KMS-11 (cell line): ENCODE data around the gene TGFBI.

ENCODE experiments used
- H2AFZ ChIP-seq: fragments of 200-600 bp; sonication (generic); 2 replicates; pipeline ENCODE4 v1.6.1; 2016; ENCODE audit warnings: antibody characterized with exemption, mixed run types, low read depth
- H3K27ac ChIP-seq: fragments of 200-600 bp; sonication (generic); 2 replicates; pipeline ENCODE4 v1.6.1; 2016; ENCODE audit warnings: mild to moderate bottlenecking, mixed run types
- H3K27me3 ChIP-seq: fragments of 200-600 bp; sonication (generic); 2 replicates; pipeline ENCODE4 v1.6.1; 2017; ENCODE audit warnings: mild to moderate bottlenecking, low read depth, mixed run types, moderate library complexity; ENCODE audit not compliant: insufficient read depth
- H3K36me3 ChIP-seq: fragments of 200-600 bp; sonication (generic); 2 replicates; pipeline ENCODE4 v1.6.1; 2017; ENCODE audit warnings: mild to moderate bottlenecking, mixed run types; ENCODE audit not compliant: insufficient read depth
- H3K4me1 ChIP-seq: fragments of 200-600 bp; sonication (generic); 2 replicates; pipeline ENCODE4 v1.6.1; 2016; ENCODE audit warnings: mild to moderate bottlenecking, low read depth, mixed run types; ENCODE audit not compliant: poor library complexity, severe bottlenecking
- H3K4me2 ChIP-seq: fragments of 200-600 bp; sonication (generic); 2 replicates; pipeline ENCODE4 v1.7.0; 2016; ENCODE audit warnings: mild to moderate bottlenecking, mixed run types
- H3K4me3 ChIP-seq: fragments of 200-600 bp; sonication (generic); IDR thresholded peaks from 2 replicates; pipeline ENCODE4 v1.6.1; 2017; ENCODE audit warnings: low read depth, low read length, mixed read lengths; ENCODE audit not compliant: insufficient read depth
- H3K79me2 ChIP-seq: fragments of 200-600 bp; sonication (generic); 2 replicates; pipeline ENCODE4 v1.6.1; 2016; ENCODE audit warnings: low read depth, mixed run types; ENCODE audit not compliant: insufficient read depth
- H3K9ac ChIP-seq: fragments of 200-600 bp; sonication (generic); 2 replicates; pipeline ENCODE4 v1.6.1; 2016; ENCODE audit warnings: mild to moderate bottlenecking, mixed run types
- H4K20me1 ChIP-seq: fragments of 200-600 bp; sonication (generic); 2 replicates; pipeline ENCODE4 v1.6.1; 2016; ENCODE audit warnings: mild to moderate bottlenecking, mixed run types; ENCODE audit not compliant: insufficient read depth
- TF ChIP-seq, protein P1 (sequence below): fragments of 200-600 bp; sonication (generic); conservative IDR thresholded peaks from 2 replicates; pipeline ENCODE4 v1.6.1; 2017; ENCODE audit warnings: low read depth, mild to moderate bottlenecking, antibody characterized with exemption, low read length, moderate library complexity, mixed read lengths

TGFBI gene

DNA sequence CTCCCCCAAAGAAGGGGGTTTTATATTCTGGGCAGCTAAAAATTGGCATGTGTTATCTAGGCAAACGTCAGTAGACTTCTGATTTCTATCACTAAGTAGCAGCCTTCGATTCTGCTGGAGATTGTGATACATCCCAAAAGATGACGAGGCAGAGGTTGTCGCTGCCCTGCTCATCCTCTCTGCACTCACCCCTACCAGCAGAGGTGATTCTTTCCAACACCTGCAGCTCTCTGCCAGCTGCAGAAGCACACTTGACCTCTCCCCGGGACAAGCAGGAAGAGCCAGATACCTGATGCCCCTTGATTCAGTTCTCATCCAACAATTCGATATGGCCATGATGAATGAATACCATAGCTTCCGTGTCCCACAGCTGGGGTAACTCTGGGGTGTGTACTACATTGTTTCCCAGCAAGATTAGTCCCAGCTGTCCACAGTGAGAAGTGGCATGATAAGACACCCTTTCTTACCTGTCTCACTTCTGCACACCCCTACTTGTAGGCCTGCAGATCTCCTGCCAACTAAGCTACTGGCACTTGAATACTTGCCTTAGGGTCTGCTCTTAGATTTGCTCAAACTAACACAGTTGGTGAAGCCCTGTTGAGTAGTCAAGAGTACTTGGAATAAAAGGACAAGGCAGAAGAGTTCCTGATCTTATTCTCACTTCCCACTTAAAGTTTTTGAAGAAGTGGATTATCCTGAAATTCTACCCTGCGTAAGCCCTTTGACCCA, 66.3 kb downstream of the TGFBI start:
- no peak overlapping the region for H3K9ac ChIP-seq
- H3K79me2 ChIP-seq: no peaks in the 10 kb centered on the region
- TF ChIP-seq, protein P1, sequence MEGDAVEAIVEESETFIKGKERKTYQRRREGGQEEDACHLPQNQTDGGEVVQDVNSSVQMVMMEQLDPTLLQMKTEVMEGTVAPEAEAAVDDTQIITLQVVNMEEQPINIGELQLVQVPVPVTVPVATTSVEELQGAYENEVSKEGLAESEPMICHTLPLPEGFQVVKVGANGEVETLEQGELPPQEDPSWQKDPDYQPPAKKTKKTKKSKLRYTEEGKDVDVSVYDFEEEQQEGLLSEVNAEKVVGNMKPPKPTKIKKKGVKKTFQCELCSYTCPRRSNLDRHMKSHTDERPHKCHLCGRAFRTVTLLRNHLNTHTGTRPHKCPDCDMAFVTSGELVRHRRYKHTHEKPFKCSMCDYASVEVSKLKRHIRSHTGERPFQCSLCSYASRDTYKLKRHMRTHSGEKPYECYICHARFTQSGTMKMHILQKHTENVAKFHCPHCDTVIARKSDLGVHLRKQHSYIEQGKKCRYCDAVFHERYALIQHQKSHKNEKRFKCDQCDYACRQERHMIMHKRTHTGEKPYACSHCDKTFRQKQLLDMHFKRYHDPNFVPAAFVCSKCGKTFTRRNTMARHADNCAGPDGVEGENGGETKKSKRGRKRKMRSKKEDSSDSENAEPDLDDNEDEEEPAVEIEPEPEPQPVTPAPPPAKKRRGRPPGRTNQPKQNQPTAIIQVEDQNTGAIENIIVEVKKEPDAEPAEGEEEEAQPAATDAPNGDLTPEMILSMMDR: no peak
- H3K4me1 ChIP-seq: no peaks in the 10 kb centered on the region
- H2AFZ ChIP-seq: no peak overlapping the region
- no peaks in the 10 kb centered on the region for H4K20me1 ChIP-seq
- no peak overlapping the region for H3K4me2 ChIP-seq
- no peaks in the 10 kb centered on the region for H3K36me3 ChIP-seq
- no peak overlapping the region for H3K4me3 ChIP-seq
- no peaks in the 10 kb centered on the region for H3K27me3 ChIP-seq
- no peak overlapping the region for H3K27ac ChIP-seq

DNA sequence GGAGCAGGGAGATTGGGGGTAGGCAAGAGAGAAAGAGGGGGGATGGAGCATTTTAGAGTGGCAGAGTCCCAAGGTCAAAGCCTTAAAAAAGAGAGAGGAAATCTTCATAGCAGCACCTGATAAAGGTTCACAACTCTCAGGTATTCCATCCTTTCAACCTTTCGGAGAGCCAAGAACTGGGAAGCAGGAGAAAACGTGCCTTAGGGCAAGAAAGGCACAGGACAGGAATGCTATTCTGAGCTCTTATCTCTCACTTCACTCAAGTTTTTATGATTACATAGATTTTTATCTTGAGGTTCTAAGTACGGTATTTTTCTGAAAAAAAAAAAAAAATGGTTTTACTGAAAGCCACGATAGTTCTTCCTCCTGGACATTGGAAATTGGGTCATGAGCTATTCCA, 69.4 kb downstream of the TGFBI start:
- Histone ChIP-seq H3K36me3 (no peaks in the 10 kb centered on the region), H3K4me2 (no peak overlapping the region), H3K79me2 (no peaks in the 10 kb centered on the region), H4K20me1 (no peaks in the 10 kb centered on the region), H3K9ac (no peak overlapping the region), H3K4me1 (no peaks in the 10 kb centered on the region), H3K27ac (no peak overlapping the region), H3K4me3 (no peak overlapping the region), H3K27me3 (no peaks in the 10 kb centered on the region), H2AFZ (no peak overlapping the region)
- TF ChIP-seq, protein P1: no peak

DNA sequence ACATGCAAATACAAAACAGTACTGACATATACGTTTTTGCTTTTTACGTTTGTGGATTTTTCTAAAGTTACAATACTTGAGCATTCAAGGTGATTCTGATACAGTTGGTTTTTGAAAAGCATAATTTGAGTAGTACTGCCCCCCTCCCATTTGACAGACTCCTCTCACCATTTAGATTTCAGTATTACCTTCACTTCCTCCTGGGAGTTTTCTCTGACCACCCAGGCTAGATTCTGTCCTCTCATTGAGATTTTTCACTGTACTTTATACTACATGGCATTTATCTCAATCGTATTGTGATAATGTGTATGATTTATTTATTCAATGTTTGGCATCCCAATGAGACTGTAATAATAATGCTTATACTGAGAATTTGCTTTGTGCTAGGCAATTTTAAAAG, 71.1 kb downstream of the TGFBI start:
- Histone ChIP-seq H3K4me3 (no peak overlapping the region), H3K79me2 (no peaks in the 10 kb centered on the region), H3K4me2 (no peak overlapping the region), H4K20me1 (no peaks in the 10 kb centered on the region), H2AFZ (no peak overlapping the region), H3K27me3 (no peaks in the 10 kb centered on the region), H3K27ac (no peak overlapping the region), H3K9ac (no peak overlapping the region), H3K36me3 (no peaks in the 10 kb centered on the region), H3K4me1 (no peaks in the 10 kb centered on the region)
- TF ChIP-seq, protein P1: no peak

DNA sequence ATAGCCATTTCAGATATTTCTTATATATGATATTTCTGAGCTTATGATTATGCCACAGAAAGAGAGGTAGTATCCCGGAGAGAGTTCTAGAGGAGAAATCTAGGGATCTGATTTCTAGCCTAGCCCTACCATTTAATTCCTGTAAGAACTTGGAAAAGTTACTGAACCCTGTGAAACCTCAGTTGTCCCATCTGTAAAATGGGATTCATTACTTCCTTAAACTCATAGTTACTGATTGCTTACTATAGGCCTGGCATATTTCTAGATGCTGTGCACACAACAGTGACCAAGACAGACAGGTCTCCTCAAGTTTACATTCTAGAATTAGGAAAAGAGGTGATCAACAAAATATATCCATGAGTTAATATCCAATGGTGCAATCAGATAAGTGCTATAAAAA, 73.1 kb downstream of the TGFBI start:
- TF ChIP-seq, protein P1: no peak
- Histone ChIP-seq H3K27ac (no peak overlapping the region), H2AFZ (no peak overlapping the region), H3K4me1 (no peaks in the 10 kb centered on the region), H4K20me1 (no peaks in the 10 kb centered on the region), H3K9ac (no peak overlapping the region), H3K27me3 (no peaks in the 10 kb centered on the region), H3K4me3 (no peak overlapping the region), H3K36me3 (no peaks in the 10 kb centered on the region), H3K4me2 (no peak overlapping the region), H3K79me2 (no peaks in the 10 kb centered on the region)
